Skeletal muscle tissue (tissue), 4 donors: ENCODE results near the gene PALM. TPM values are rescaled to one million over a fixed set of nuclear protein-coding genes. Genes with fewer than 3 reads are reported as not detected.

Experiments
- H3K27ac ChIP-seq: one replicate; pipeline ENCODE4 v1.7.0; 2013; ENCODE audit warnings: mild to moderate bottlenecking, low read depth, low read length, inconsistent platforms
- H3K27me3 ChIP-seq, 3 donors: one replicate each; pipeline ENCODE4 v1.7.0; 2013; ENCODE audit warnings: low read length in 3 of 3; ENCODE audit not compliant: control insufficient read depth in 3 of 3, insufficient read depth in 3 of 3
- H3K36me3 ChIP-seq, 3 donors: one replicate each; pipeline ENCODE4 v1.7.0; 2013; ENCODE audit warnings: low read length in 3 of 3; ENCODE audit not compliant: control insufficient read depth in 3 of 3, insufficient read depth in 3 of 3
- H3K4me1 ChIP-seq, 3 donors: one replicate each; pipeline ENCODE4 v1.7.0; 2013; ENCODE audit warnings: low read length in 3 of 3, mild to moderate bottlenecking in 3 of 3; ENCODE audit not compliant: control insufficient read depth in 3 of 3, insufficient read depth in 3 of 3
- H3K4me3 ChIP-seq, 3 donors: one replicate each; pipeline ENCODE4 v1.7.0; 2013; ENCODE audit warnings: low read length in 3 of 3
- H3K9ac ChIP-seq, 3 donors: one replicate each; pipeline ENCODE4 v1.7.0; 2013; ENCODE audit warnings: low read length in 3 of 3, mild to moderate bottlenecking in 3 of 3, moderate library complexity in 2 of 3, low read depth in 1 of 3
- H3K9me3 ChIP-seq, 3 donors: one replicate each; pipeline ENCODE4 v1.7.0; 2013; ENCODE audit warnings: low read length in 3 of 3; ENCODE audit not compliant: control insufficient read depth in 3 of 3
- total RNA-seq: library from RNA; depleted of rRNA; stranded (reverse); fragments of >200 nt; gene quantifications from one replicate; pipeline ENCODE4 v1.2.3, GENCODE V29; 2014
- donor health status: Osteomylitis.

PALM gene
- total RNA-seq, 1 donor from 2014 or later: 13.0 TPM

DNA sequence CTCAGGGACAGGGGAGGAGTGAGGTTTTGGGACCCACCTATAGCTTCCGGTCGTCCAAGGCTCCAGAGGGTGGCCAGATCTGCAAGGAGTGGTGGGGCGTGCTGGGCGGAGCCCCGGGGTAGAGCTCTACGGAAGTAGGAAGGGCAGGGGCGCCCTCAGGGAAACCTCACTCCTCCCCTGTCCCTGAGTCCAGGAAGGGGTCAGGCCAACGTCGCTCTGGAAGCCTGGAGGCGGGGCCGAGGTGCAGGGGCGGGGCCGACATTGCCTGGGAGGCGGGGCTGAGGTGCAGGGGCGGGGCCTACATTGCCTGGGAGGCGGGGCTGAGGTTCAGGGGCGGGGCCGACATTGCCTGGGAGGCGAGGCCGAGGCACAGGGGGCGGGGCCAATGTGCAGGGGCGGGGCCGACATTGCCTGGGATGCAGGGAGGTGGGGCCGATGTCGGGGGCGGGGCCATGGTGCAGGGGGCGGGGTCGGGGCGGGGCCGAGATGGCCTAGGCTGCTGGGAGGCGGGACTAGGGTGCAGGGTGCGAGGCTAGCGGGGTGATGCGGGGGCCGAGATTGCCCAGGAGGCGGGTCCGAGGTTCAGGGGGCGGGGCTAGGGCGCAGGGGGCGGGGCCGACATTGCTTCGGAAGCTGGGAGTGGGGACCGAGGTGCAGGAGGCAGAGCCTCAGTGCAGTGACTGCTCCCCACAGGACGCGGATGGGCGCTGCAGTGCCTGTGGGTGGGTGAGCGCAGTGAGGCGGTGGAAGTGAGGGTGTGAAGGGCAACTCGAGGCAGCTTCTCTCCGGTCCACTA is 4.9 kb upstream of the PALM start:
- Histone ChIP-seq H3K9me3 (peaks cover 0 to 2% (median 0%) of the 10 kb centered on the region in 3 donors), H3K36me3 (no peaks in the 10 kb centered on the region), H3K27ac (no peak overlapping the region), H3K9ac (no peak overlapping the region), H3K27me3 (peaks cover 20 to 28% (median 26%) of the 10 kb centered on the region in 3 donors), H3K4me3 (peak overlapping the region in 2 of 3 donors; percentile 14 to 41), H3K4me1 (peaks cover 0 to 4% (median 0%) of the 10 kb centered on the region in 3 donors)

DNA sequence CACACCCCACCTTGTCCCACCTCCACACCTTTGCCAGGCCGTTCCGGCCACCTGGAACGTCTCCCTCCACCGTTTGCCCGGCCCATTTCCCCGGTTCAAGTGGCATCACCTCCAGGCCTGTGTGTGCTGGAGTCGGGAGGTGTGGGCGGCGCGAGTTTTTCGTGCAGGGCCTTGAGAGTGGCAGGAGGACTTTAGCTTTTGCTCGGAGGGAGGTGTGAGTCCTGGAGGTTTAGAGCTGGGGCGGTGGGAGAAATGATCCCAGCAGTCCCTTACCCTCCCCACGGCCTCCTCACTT is 4.3 kb upstream of the PALM start:
- Histone ChIP-seq H3K36me3 (no peaks in the 10 kb centered on the region), H3K4me1 (peaks cover 0 to 4% (median 0%) of the 10 kb centered on the region in 3 donors), H3K27ac (no peak overlapping the region), H3K9me3 (peaks cover 0 to 2% (median 0%) of the 10 kb centered on the region in 3 donors), H3K27me3 (peaks cover 17 to 28% (median 26%) of the 10 kb centered on the region in 3 donors), H3K4me3 (peak overlapping the region in 1 of 3 donors; percentile 41), H3K9ac (no peak overlapping the region)

- Histone ChIP-seq H3K36me3 (no peaks in the 10 kb centered on the region), H3K27me3 (peaks cover 5 to 17% (median 16%) of the 10 kb centered on the region in 3 donors), H3K4me3 (peak overlapping the region; percentile 35 to 61 (median 51)), H3K9me3 (peaks cover 0 to 2% (median 0%) of the 10 kb centered on the region in 3 donors), H3K4me1 (peaks cover 0 to 2% (median 0%) of the 10 kb centered on the region in 3 donors), H3K27ac (peak overlapping the region; percentile 62), H3K9ac (peak overlapping the region; percentile 38 to 79 (median 43))
Measured at GRCh38 chr19:709196-709964, 645 bp downstream of the PALM start.

DNA sequence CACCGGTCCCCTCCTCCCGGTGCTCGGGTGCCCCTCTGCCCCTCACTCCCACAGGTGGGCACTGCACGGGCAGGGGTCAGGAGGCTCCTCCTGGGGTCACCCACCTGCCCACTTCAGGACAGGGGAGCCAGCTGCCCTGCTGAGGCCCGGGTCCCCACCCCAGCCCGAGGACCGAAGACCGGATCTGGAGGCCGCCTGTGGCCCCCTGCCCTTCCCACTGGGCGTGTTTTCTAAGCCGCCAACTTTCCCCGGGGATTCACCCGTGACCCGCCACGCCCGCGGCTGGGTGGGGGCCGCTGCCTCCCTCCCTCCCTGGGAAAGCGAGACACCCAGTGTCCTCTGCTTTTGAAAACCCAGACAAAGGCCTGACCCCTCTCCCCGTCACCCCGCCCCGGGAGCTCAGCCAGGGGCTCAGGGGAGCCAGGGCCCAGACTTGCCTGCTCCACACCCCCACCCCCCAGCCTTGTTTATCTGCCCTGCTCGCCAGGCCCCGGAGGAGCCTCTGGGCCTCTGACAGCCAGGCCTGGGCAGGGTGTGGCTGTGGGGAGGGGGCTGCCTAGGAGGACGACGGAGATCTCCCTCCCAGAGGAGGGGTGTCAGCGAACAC is 1.3 kb downstream of the PALM start:
- Histone ChIP-seq H3K9ac (peak overlapping the region in 2 of 3 donors; percentile 38 to 79), H3K27me3 (peaks cover 5 to 12% (median 12%) of the 10 kb centered on the region in 3 donors), H3K27ac (peak overlapping the region; percentile 62), H3K9me3 (peaks cover 0 to 2% (median 0%) of the 10 kb centered on the region in 3 donors), H3K36me3 (no peaks in the 10 kb centered on the region), H3K4me1 (peaks cover 0 to 2% (median 0%) of the 10 kb centered on the region in 3 donors), H3K4me3 (peak overlapping the region; percentile 14 to 61 (median 35))

- peaks cover 0 to 2% (median 0%) of the 10 kb centered on the region in 3 donors for H3K36me3 ChIP-seq
- peaks cover 0 to 2% (median 0%) of the 10 kb centered on the region in 3 donors for H3K4me1 ChIP-seq
- H3K9ac ChIP-seq: no peak overlapping the region
- H3K4me3 ChIP-seq: no peak overlapping the region
- H3K27me3 ChIP-seq: peaks cover 5 to 18% (median 12%) of the 10 kb centered on the region in 3 donors
- peaks cover 3 to 6% (median 5%) of the 10 kb centered on the region in 3 donors for H3K9me3 ChIP-seq
- H3K27ac ChIP-seq: peak overlapping the region; percentile 36
Measured at GRCh38 chr19:710767-711166, 2.0 kb downstream of the PALM start.

DNA sequence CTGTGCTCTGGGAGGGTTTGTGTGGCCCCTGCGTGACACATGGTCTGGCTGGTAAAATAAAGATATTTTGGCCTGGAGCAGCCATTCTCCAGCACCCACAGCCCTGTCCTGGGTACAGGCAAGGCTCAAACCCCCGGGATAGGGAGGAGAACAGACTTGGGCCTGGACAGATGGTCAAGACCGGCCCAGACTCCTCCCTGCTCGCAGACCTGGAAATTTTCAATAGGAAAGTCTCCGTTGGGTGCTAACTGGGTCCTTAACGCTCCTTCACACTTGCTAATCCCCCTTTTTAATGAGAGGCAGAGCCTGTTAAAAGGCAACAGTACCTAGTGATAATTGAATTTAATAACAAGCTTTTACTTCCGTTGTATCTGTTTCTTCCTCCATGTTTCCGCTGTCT is 2.5 kb downstream of the PALM start:
- H3K9ac ChIP-seq: no peak overlapping the region
- peaks cover 0 to 2% (median 0%) of the 10 kb centered on the region in 3 donors for H3K36me3 ChIP-seq

GRCh38 chr19:715347-715746 is 6.6 kb downstream of the PALM start:
- Histone ChIP-seq H3K27ac (no peak overlapping the region), H3K27me3 (peaks cover 11 to 15% (median 14%) of the 10 kb centered on the region in 3 donors), H3K9me3 (peaks cover 3 to 6% (median 3%) of the 10 kb centered on the region in 3 donors), H3K9ac (no peak overlapping the region), H3K36me3 (peaks cover 0 to 2% (median 0%) of the 10 kb centered on the region in 3 donors), H3K4me3 (no peak overlapping the region), H3K4me1 (peaks cover 0 to 2% (median 0%) of the 10 kb centered on the region in 3 donors)

More for the DNA sequence above, 2.5 kb downstream of the PALM start:
- Histone ChIP-seq H3K4me1 (peaks cover 0 to 2% (median 0%) of the 10 kb centered on the region in 3 donors), H3K27ac (peak overlapping the region; percentile 36), H3K9me3 (peaks cover 3 to 6% (median 5%) of the 10 kb centered on the region in 3 donors), H3K27me3 (peaks cover 5 to 19% (median 12%) of the 10 kb centered on the region in 3 donors), H3K4me3 (no peak overlapping the region)

- peaks cover 11 to 22% (median 19%) of the 10 kb centered on the region in 3 donors for H3K27me3 ChIP-seq
- H3K4me1 ChIP-seq: peaks cover 0 to 4% (median 4%) of the 10 kb centered on the region in 3 donors
- peak overlapping the region; percentile 64 for H3K27ac ChIP-seq
- H3K9ac ChIP-seq: no peak overlapping the region
- peaks cover 0 to 2% (median 0%) of the 10 kb centered on the region in 3 donors for H3K36me3 ChIP-seq
- no peak overlapping the region for H3K4me3 ChIP-seq
- peaks cover 3 to 6% (median 3%) of the 10 kb centered on the region in 3 donors for H3K9me3 ChIP-seq
Measured at GRCh38 chr19:718251-718951, 9.7 kb downstream of the PALM start.

DNA sequence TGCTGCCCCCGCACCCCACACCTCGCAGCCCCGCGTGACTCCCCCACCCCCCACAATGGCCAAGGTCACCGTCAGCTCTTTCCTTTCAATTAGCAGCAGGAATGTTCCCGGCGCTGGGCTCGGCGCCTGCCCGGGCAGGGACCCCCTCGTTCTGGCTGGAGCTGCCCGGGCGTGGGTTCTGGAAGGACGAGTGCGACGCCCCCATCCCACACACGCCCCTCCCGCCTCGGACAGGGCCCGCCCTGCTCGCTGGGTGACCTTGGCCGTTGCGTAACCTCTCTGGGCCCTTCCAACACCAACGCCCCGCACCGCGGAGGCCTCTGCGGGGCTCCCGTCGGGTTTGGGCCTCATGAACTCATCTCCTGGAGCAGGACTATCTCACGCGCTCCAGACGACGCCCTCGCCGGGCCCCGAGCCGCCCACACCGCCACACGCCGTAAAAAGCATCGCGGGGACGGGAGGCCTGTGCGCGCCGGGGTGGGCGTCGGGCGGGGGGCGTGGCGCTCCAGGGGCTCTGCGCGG is 10.3 kb downstream of the PALM start:
- peaks cover 0 to 2% (median 0%) of the 10 kb centered on the region in 3 donors for H3K36me3 ChIP-seq
- peaks cover 3 to 6% (median 3%) of the 10 kb centered on the region in 3 donors for H3K9me3 ChIP-seq
- H3K4me3 ChIP-seq: no peak overlapping the region
- H3K9ac ChIP-seq: no peak overlapping the region
- peaks cover 11 to 22% (median 19%) of the 10 kb centered on the region in 3 donors for H3K27me3 ChIP-seq
- peaks cover 0 to 4% (median 4%) of the 10 kb centered on the region in 3 donors for H3K4me1 ChIP-seq
- peak overlapping the region; percentile 64 for H3K27ac ChIP-seq
